ENCODE measurements around the gene CA14. TPM values are rescaled to one million over a fixed set of nuclear protein-coding genes. Genes with fewer than 3 reads are reported as not detected.

Gene CA14
- total RNA-seq, 1 donor from 2014 or later = 0.55 TPM

GRCh38 chr1:150237746-150238145 is 19.8 kb upstream of the CA14 start:
- ATAC-seq = no peak
- peaks cover 18% of the 10 kb centered on the region for H3K4me1 ChIP-seq
- intact Hi-C loops (cut with DNase I) = no loop called here
- H3K27me3 ChIP-seq = no peaks in the 10 kb centered on the region
- TF ChIP-seq CTCF (IDR thresholded peaks at IDR 0.05) = no peak
- no peaks in the 10 kb centered on the region for H3K36me3 ChIP-seq
- no peaks in the 10 kb centered on the region for H3K9me3 ChIP-seq
- peak; percentile 46 for DNase-seq
- H3K4me3 ChIP-seq = no peak overlapping the region
- H3K27ac ChIP-seq = no peak overlapping the region

GRCh38 chr1:150243003-150243402 is 14.6 kb upstream of the CA14 start:
- intact Hi-C loops (cut with DNase I) = no loop called here
- H3K4me1 ChIP-seq = no peaks in the 10 kb centered on the region
- TF ChIP-seq CTCF (IDR thresholded peaks at IDR 0.05) = no peak
- H3K27ac ChIP-seq = no peak overlapping the region
- H3K4me3 ChIP-seq = no peak overlapping the region
- no peak for ATAC-seq
- H3K36me3 ChIP-seq = no peaks in the 10 kb centered on the region
- H3K9me3 ChIP-seq = no peaks in the 10 kb centered on the region
- no peaks in the 10 kb centered on the region for H3K27me3 ChIP-seq
- DNase-seq = peak; percentile 16

- ATAC-seq (no peak), DNase-seq (no peak)
- Histone ChIP-seq H3K27me3 (no peaks in the 10 kb centered on the region), H3K4me1 (no peaks in the 10 kb centered on the region), H3K4me3 (no peak overlapping the region), H3K36me3 (no peaks in the 10 kb centered on the region), H3K27ac (no peak overlapping the region), H3K9me3 (no peaks in the 10 kb centered on the region)
- intact Hi-C loops (cut with DNase I) = no loop called here
- no peak for TF ChIP-seq CTCF (IDR thresholded peaks at IDR 0.05)
Observed at GRCh38 chr1:150249936-150250335, 7.6 kb upstream of the CA14 start.

GRCh38 chr1:150256198-150256553 is 1.4 kb upstream of the CA14 start:
- Histone ChIP-seq H3K27ac (peak overlapping the region; percentile 72), H3K4me3 (peak overlapping the region; percentile 40), H3K4me1 (peaks cover 13% of the 10 kb centered on the region), H3K36me3 (no peaks in the 10 kb centered on the region), H3K9me3 (no peaks in the 10 kb centered on the region), H3K27me3 (peaks cover 5% of the 10 kb centered on the region)
- DNase-seq (no peak), ATAC-seq (no peak)
- intact Hi-C loops (cut with DNase I) = no loop called here
- no peak for TF ChIP-seq CTCF (IDR thresholded peaks at IDR 0.05)

- H3K27ac ChIP-seq = no peak overlapping the region
- DNase-seq = peak; percentile 46
- H3K4me3 ChIP-seq = no peak overlapping the region
Observed at GRCh38 chr1:150256554-150257341, 826 bp upstream of the CA14 start.

More at GRCh38 chr1:150256554-150257341, 826 bp upstream of the CA14 start:
- intact Hi-C loops (cut with DNase I) = no loop called here
- H3K27me3 ChIP-seq = peaks cover 5% of the 10 kb centered on the region
- no peak for ATAC-seq
- H3K36me3 ChIP-seq = no peaks in the 10 kb centered on the region
- peaks cover 13% of the 10 kb centered on the region for H3K4me1 ChIP-seq
- H3K9me3 ChIP-seq = no peaks in the 10 kb centered on the region
- TF ChIP-seq CTCF (IDR thresholded peaks at IDR 0.05) = no peak
